ENCODE measurements around the gene LPP.

DNA sequence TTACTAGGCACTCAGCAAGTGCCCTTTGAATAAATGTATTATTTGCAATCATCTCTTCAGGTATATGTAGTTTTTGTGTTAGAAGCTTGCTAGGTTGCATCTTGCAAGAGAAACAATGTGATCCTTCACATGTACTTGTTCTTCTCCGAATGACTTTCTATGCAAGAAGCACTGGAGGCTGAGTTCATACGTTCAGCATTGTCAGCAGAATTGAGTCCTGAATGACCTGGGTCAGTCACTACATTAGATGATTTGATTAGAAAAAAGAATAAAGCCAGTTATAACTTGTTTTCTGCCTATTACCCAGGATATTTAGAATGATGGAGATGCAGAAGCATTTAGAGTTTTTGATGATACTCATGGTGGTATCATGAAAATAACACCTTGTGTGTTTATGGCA is 538.7 kb downstream of the LPP start:
- TF ChIP-seq CTCF (IDR thresholded peaks at IDR 0.05) (no peak), POLR2A (IDR thresholded peaks at IDR 0.05) (no peak), EP300 (IDR thresholded peaks at IDR 0.05) (no peak), POLR2AphosphoS5 (IDR thresholded peaks at IDR 0.05) (no peak)

All from stomach (tissue), 4 donors.